Measurements from ENCODE around the gene RASGEF1C. TPM values are rescaled to one million over a fixed set of nuclear protein-coding genes. Genes with fewer than 3 reads are reported as not detected.
A peak's percentile ranks its signal among the peaks of the same experiment; 100 is the strongest.
"Not testable (repeated sequence)": the region's sequence is repeated elsewhere in the genome, so short reads cannot be mapped to it uniquely, and the experiment has no call there.

RASGEF1C gene
- total RNA-seq, 4 donors from 2014 or later = 1.7 TPM; not detected in 3

DNA sequence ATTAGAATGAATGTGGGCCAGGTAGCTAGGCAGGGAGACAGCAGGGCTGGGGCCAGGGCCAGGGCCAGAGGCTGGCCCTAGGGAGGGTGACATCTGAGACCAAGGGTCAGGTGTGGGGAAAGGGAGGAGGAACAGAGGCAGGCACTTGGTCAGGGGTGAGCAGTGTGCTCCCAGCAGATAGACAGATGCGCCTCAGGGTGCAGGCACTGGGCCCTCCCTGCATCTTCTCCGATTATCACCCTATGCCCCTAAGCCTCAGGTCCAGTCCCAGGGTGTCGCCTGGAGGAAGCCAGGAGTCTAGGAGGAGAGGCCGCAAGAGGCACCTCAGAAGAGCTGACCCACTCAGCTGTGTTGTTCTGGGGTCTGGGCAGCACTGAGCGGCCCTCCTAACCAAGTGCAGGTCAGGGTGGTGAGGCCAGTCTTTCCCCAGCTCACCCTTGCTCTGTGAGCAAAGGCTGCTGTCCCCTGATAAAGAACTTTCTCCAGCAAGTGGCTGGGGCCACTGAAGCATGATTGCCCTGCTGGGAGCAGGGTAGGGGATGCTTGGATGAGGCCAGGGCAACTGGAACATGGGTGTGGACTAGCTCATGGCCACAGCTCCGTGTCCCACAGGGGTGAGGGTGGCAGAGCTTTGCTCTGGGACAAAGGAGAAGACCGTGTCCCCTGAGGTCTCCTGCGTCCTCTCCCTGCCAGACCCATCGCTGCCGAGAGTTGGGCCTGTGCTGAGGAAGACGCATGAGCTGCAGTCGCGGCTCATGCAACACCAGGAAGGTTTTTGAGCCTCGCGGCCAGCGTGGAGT is 2.1 kb upstream of the RASGEF1C start:
- TF ChIP-seq, protein P1, sequence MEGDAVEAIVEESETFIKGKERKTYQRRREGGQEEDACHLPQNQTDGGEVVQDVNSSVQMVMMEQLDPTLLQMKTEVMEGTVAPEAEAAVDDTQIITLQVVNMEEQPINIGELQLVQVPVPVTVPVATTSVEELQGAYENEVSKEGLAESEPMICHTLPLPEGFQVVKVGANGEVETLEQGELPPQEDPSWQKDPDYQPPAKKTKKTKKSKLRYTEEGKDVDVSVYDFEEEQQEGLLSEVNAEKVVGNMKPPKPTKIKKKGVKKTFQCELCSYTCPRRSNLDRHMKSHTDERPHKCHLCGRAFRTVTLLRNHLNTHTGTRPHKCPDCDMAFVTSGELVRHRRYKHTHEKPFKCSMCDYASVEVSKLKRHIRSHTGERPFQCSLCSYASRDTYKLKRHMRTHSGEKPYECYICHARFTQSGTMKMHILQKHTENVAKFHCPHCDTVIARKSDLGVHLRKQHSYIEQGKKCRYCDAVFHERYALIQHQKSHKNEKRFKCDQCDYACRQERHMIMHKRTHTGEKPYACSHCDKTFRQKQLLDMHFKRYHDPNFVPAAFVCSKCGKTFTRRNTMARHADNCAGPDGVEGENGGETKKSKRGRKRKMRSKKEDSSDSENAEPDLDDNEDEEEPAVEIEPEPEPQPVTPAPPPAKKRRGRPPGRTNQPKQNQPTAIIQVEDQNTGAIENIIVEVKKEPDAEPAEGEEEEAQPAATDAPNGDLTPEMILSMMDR (IDR thresholded peaks at IDR 0.05) = no peak
- TF ChIP-seq POLR2A (IDR thresholded peaks at IDR 0.05) = no peak
- Histone ChIP-seq H3K27me3 (peaks cover 0 to 5% of the 10 kb centered on the region in 2 donors), H3K4me1 (peaks cover 0 to 5% (median 0%) of the 10 kb centered on the region in 4 donors), H3K4me3 (no peak overlapping the region), H3K27ac (no peak overlapping the region), H3K9me3 (no peaks in the 10 kb centered on the region), H3K36me3 (no peaks in the 10 kb centered on the region)
- DNase-seq = no peak

DNA sequence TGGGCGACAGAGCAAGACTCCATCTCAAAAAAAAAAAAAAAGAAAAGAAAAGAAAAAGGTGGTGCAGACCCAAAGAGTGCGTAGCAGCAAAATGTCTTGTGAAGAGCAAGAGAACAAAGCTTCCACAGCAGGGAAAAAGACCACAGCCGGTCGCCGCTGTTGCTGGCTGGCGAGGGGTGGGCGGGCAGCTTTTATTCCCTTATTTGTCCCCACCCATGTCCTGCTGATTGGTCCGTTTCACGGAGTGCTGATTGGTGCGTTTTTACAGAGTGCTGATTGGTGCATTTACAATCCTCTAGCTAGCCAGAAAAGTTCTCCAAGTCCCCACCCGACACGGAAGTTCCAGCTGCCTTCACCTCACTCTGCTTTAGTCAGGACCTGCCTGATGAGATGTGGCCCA is 1.1 kb upstream of the RASGEF1C start:
- not testable (repeated sequence) for H3K27ac ChIP-seq, H3K36me3 ChIP-seq, H3K9me3 ChIP-seq, H3K4me1 ChIP-seq, H3K27me3 ChIP-seq, H3K4me3 ChIP-seq, DNase-seq

DNA sequence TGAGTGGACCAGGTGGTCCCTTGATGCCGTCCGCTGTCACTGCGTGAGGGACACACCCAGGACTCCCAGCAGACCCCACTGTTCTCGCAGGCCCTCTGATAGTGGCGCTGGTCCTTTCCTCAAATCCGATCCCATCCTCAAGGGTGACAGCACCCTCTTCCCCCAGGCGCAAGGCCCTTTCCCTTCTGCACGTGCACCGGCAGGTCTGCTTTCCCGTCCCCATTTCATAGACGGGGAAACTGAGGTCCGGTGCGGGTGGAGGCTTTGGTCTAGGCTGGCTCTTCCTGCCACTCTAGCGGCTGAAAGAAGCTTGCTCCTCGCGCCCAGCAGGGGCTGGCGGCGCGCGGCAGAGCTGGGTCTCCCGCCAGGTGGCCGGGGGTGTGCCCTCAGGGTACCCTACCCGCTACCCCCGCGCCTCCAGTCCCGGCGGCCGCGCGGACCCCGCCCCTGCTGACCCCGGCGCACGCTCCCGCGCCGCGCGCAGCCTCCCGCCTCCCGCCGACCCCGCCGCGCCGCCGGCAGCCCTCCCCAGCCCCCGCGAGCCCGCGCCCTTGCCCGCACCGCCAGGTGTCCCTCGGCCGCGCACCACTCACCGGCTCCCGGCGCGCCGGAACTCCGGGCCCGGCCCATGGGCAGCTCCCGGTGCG is 453 bp downstream of the RASGEF1C start:
- H3K27ac ChIP-seq = no peak overlapping the region
- no peaks in the 10 kb centered on the region for H3K36me3 ChIP-seq
- H3K27me3 ChIP-seq = peaks cover 0 to 5% of the 10 kb centered on the region in 2 donors
- DNase-seq = no peak
- peak overlapping the region in 3 of 4 donors; percentile 18 to 50 (median 39) for H3K4me3 ChIP-seq
- H3K9me3 ChIP-seq = no peaks in the 10 kb centered on the region
- peaks cover 0 to 5% (median 0%) of the 10 kb centered on the region in 4 donors for H3K4me1 ChIP-seq
- no peak for TF ChIP-seq POLR2A (IDR thresholded peaks at IDR 0.05)
- TF ChIP-seq, protein P1 (IDR thresholded peaks at IDR 0.05) = no peak

DNA sequence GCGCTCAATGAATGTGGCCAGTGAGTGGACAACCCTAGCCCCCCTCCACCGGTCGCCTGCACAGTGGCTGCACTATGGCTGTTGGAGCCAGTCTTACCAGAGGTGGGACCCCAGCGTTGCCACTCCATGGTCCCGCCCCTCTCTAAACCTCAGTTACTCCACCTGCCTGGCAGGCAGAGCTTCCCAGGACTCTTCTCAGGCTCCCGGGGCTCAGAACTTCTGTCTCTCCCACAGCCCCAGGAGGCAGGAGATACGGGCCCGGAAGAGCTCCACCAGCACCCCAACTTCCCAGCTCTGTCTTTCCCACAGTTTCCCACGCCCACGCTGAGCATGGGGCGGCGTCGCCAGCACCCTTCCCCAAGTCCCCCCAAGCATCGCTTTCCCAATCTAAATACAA is 975 bp downstream of the RASGEF1C start:
- no peak for DNase-seq
- Histone ChIP-seq H3K9me3 (no peaks in the 10 kb centered on the region), H3K36me3 (no peaks in the 10 kb centered on the region), H3K27me3 (peaks cover 0 to 5% of the 10 kb centered on the region in 2 donors), H3K4me1 (peaks cover 0 to 5% (median 0%) of the 10 kb centered on the region in 4 donors), H3K4me3 (peak overlapping the region in 2 of 4 donors; percentile 39 to 50), H3K27ac (no peak overlapping the region)
- TF ChIP-seq, protein P1 (IDR thresholded peaks at IDR 0.05) = no peak
- TF ChIP-seq POLR2A (IDR thresholded peaks at IDR 0.05) = no peak

DNA sequence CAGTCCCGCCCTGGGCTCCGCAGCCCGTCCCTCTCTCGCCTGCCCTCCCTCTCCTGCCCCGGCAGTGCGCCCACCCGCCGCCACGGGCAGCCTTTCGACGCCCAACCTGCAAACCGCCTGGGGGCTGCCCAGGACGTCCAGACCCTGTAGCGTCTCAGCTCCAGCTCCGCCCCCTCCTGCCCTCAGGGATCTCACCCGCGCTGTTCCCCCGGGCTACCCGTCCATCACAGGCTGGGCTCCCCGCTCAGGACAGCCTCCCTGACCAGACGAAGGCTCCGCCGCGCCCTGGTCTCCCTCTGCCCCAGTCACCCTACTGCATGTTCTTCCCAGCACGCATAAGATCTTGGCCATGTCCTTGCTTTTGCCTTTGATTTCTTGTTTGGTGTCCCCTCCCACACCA is 1.4 kb downstream of the RASGEF1C start:
- Histone ChIP-seq H3K4me3 (no peak overlapping the region), H3K9me3 (no peaks in the 10 kb centered on the region)

More for the DNA sequence above, 1.4 kb downstream of the RASGEF1C start:
- Histone ChIP-seq H3K27ac (no peak overlapping the region), H3K36me3 (no peaks in the 10 kb centered on the region), H3K4me1 (peaks cover 0 to 5% (median 0%) of the 10 kb centered on the region in 4 donors), H3K27me3 (peaks cover 0 to 5% of the 10 kb centered on the region in 2 donors)
- no peak for DNase-seq
- TF ChIP-seq, protein P1 (IDR thresholded peaks at IDR 0.05) = no peak

Data from Peyer's patch (tissue), 4 donors.